A673 (cell line): ENCODE measurements around the gene MET. TPM values are rescaled to one million over a fixed set of nuclear protein-coding genes. Genes with fewer than 3 reads are reported as not detected.

Source experiments
- BruUV-seq: library from RNA; stranded (reverse); fragments of 400-500 nt; replicated peaks from 2 replicates; lab custom pipeline; 2021; lab: Mats Ljungman, UMichigan
- CTCF ChIA-PET: fragments of 300-600 bp; sonication (Branson Sonifier 250); formaldehyde crosslinking; loops from one replicate; lab custom pipeline; 2022; ENCODE audit warnings: antibody characterized with exemption; lab: Charles Lee
- POLR2A ChIA-PET: fragments of 300-600 bp; sonication (Branson Sonifier 250); formaldehyde crosslinking; loops from one replicate; lab custom pipeline; 2022; ENCODE audit warnings: antibody characterized with exemption; ENCODE audit not compliant: low non-redundant PET; lab: Charles Lee
- DNase-seq: peaks from one replicate; pipeline ENCODE4 v3.0.0-alpha.2; 2015; ENCODE audit warnings: low spot score
- H3K27ac ChIP-seq: fragments of 200-600 bp; sonication (generic); 2 replicates; pipeline ENCODE4 v1.5.1; 2016; ENCODE audit warnings: mixed run types, low read depth, mild to moderate bottlenecking, mixed read lengths, antibody characterized with exemption, low read length; ENCODE audit not compliant: poor library complexity, severe bottlenecking
- H3K27me3 ChIP-seq: fragments of 200-600 bp; sonication (generic); replicated peaks from 2 replicates; pipeline ENCODE4 v1.6.1; 2017; ENCODE audit warnings: mixed run types, low read depth, mild to moderate bottlenecking, mixed read lengths, antibody characterized with exemption, low read length; ENCODE audit not compliant: insufficient read depth, poor library complexity
- H3K36me3 ChIP-seq: fragments of 200-600 bp; sonication (generic); 2 replicates; pipeline ENCODE4 v1.6.1; 2016; ENCODE audit warnings: mixed run types, mild to moderate bottlenecking, mixed read lengths, antibody characterized with exemption, low read length; ENCODE audit not compliant: insufficient read depth, poor library complexity, severe bottlenecking
- H3K4me1 ChIP-seq: fragments of 200-600 bp; sonication (generic); 2 replicates; pipeline ENCODE4 v1.6.1; 2017; ENCODE audit warnings: mixed run types, mild to moderate bottlenecking, mixed read lengths, antibody characterized with exemption, low read length; ENCODE audit not compliant: insufficient read depth, poor library complexity, severe bottlenecking
- H3K4me3 ChIP-seq: fragments of 200-600 bp; sonication (generic); 2 replicates; pipeline ENCODE4 v1.5.1; 2016; ENCODE audit warnings: low read depth, mixed run types, mild to moderate bottlenecking, mixed read lengths, low read length; ENCODE audit not compliant: poor library complexity, severe bottlenecking
- H3K9me3 ChIP-seq: fragments of 200-600 bp; sonication (generic); 2 replicates; pipeline ENCODE4 v1.6.1; 2016; ENCODE audit warnings: mixed run types, low read depth, mild to moderate bottlenecking, mixed read lengths, antibody characterized with exemption, low read length; ENCODE audit not compliant: poor library complexity, severe bottlenecking
- CTCF ChIP-seq: fragments of 300-800, 200-600 bp; sonication (generic); conservative IDR thresholded peaks from 2 replicates; pipeline ENCODE4 v1.5.1; 2017; ENCODE audit warnings: low read depth, mild to moderate bottlenecking, antibody characterized with exemption, low read length, moderate library complexity, mixed read lengths
- EZH2 ChIP-seq: fragments of 200-600 bp; sonication (generic); IDR thresholded peaks from 2 replicates; pipeline ENCODE4 v1.6.1; 2017; ENCODE audit warnings: borderline replicate concordance, low read depth, mild to moderate bottlenecking, mixed read lengths, antibody characterized with exemption, low read length; ENCODE audit not compliant: poor library complexity, severe bottlenecking
- intact Hi-C: fragments of 100-400 bp; cut with micrococcal nuclease; formaldehyde crosslinking; loops from one replicate; pipeline ENCODE4 v1.10.0; 2022; ENCODE audit not compliant: unreplicated experiment
- total RNA-seq: library from RNA; stranded (reverse); gene quantifications from 2 replicates; pipeline ENCODE4 v1.2.3, GENCODE V29; 2021

The MET gene
- total RNA-seq, 1 experiment from 2014 or later, result 6.8 TPM

GRCh38 chr7:116733924-116734580 is 62.1 kb downstream of the MET start:
- no peak overlapping the region for H3K27ac ChIP-seq
- H3K27me3 ChIP-seq, result no peaks in the 10 kb centered on the region
- H3K4me3 ChIP-seq, result no peak overlapping the region
- no peak for DNase-seq
- intact Hi-C loops, result no loop called here
- POLR2A ChIA-PET, result no interaction called here
- BruUV-seq, result no TSS peak
- CTCF ChIA-PET, result no interaction called here
- H3K9me3 ChIP-seq, result no peaks in the 10 kb centered on the region
- no peaks in the 10 kb centered on the region for H3K4me1 ChIP-seq
- no peak for TF ChIP-seq CTCF
- TF ChIP-seq EZH2, result no peak
- H3K36me3 ChIP-seq, result no peaks in the 10 kb centered on the region

GRCh38 chr7:116734710-116735109 is 62.7 kb downstream of the MET start:
- H3K9me3 ChIP-seq, result no peaks in the 10 kb centered on the region
- POLR2A ChIA-PET, result no interaction called here
- no peaks in the 10 kb centered on the region for H3K36me3 ChIP-seq
- intact Hi-C loops, result no loop called here
- TF ChIP-seq EZH2 (no peak), CTCF (no peak)
- no peak for DNase-seq
- CTCF ChIA-PET, result no interaction called here
- H3K27me3 ChIP-seq, result no peaks in the 10 kb centered on the region
- H3K4me3 ChIP-seq, result no peak overlapping the region
- H3K4me1 ChIP-seq, result no peaks in the 10 kb centered on the region
- no TSS peak for BruUV-seq
- H3K27ac ChIP-seq, result no peak overlapping the region

- no peaks in the 10 kb centered on the region for H3K4me1 ChIP-seq
- TF ChIP-seq CTCF (no peak), EZH2 (no peak)
- no peak overlapping the region for H3K4me3 ChIP-seq
- ChIA-PET CTCF (no interaction called here), POLR2A (no interaction called here)
- no peak for DNase-seq
- H3K36me3 ChIP-seq, result no peaks in the 10 kb centered on the region
- BruUV-seq, result no TSS peak
- no peak overlapping the region for H3K27ac ChIP-seq
- no peaks in the 10 kb centered on the region for H3K9me3 ChIP-seq
- intact Hi-C loops, result no loop called here
- no peaks in the 10 kb centered on the region for H3K27me3 ChIP-seq
These were observed 65.1 kb downstream of the MET start for GRCh38 chr7:116736927-116737715.
